Left lung (tissue), 10 donors: ENCODE measurements around the gene IGSF3. TPM values are rescaled to one million over a fixed set of nuclear protein-coding genes. Genes with fewer than 3 reads are reported as not detected.

Experiments used
- ATAC-seq: fragments of 200-7000 bp; cut with Tn5 transposase; one replicate; pipeline ENCODE4 v1.9.1; 2020; ENCODE audit warnings: moderate library complexity
- DNase-seq, 4 donors: peaks; one replicate each; pipeline ENCODE4 v3.0.0-alpha.2; 2013 to 2020
- H3K27ac ChIP-seq, 2 donors: fragments of 200-600 bp; sonication (generic) in 1 of 2; one replicate each; pipeline versions ENCODE4 v1.5.0 to v1.8.0; 2020 to 2021
- H3K27me3 ChIP-seq, 2 donors: fragments of 200-600 bp; sonication (generic) in 1 of 2; one replicate each; pipeline versions ENCODE4 v1.5.0 to v1.8.0; 2020 to 2021
- H3K36me3 ChIP-seq, 2 donors: fragments of 200-600 bp; sonication (generic) in 1 of 2; one replicate each; pipeline versions ENCODE4 v1.5.0 to v1.8.0; 2020 to 2021
- H3K4me1 ChIP-seq, 2 donors: fragments of 200-600 bp; one replicate each; pipeline ENCODE4 v1.8.0; 2021
- H3K4me3 ChIP-seq, 2 donors: fragments of 200-600 bp; sonication (generic) in 1 of 2; one replicate each; pipeline versions ENCODE4 v1.5.0 to v1.8.0; 2020 to 2021; ENCODE audit warnings: mild to moderate bottlenecking in 1 of 2
- H3K9me3 ChIP-seq, 2 donors: fragments of 200-600 bp; sonication (generic) in 1 of 2; one replicate each; pipeline versions ENCODE4 v1.5.0 to v1.8.0; 2020 to 2021
- intact Hi-C, 2 donors: fragments of 100-400 bp; cut with DNase I; formaldehyde crosslinking; loops; one replicate each; pipeline versions ENCODE4 v1.11.2 to v1.14.2; 2022
- polyA plus RNA-seq, 6 donors: library from polyadenylated mRNA; unstranded; fragments of 120-200 nt; gene quantifications; one replicate each; pipeline ENCODE4 v1.2.1, GENCODE V29; 2013; ENCODE audit not compliant: insufficient read length in 6 of 6
- total RNA-seq, 2 donors: library from RNA; stranded (reverse); fragmentation: NEBNext Ultra II Directional; extraction: Animal tissue kit (Norgen Biotek cat#: 25700); gene quantifications; one replicate each; pipeline ENCODE4 v1.2.1, GENCODE V29; 2021
- TF ChIP-seq, protein P1 (sequence below), 2 donors: fragments of 200-600 bp; sonication (generic) in 1 of 2; IDR thresholded peaks; one replicate each; pipeline versions ENCODE4 v1.5.0 to v1.8.0; 2021; ENCODE audit warnings: antibody characterized with exemption in 2 of 2
- donor health status: DM: no; HTN: yes; CAD: no.
- donor health status: DM: no; HTN: no; CAD: no.

The IGSF3 gene
- total and polyA plus RNA-seq, 8 donors: 12.6 to 52.4 (median 48.5) TPM

GRCh38 chr1:116712510-116712909 is 45.0 kb upstream of the IGSF3 start:
- H3K27me3 ChIP-seq: no peaks in the 10 kb centered on the region
- no peaks in the 10 kb centered on the region for H3K36me3 ChIP-seq
- intact Hi-C loops: no loop called here
- no peak overlapping the region for H3K4me3 ChIP-seq
- TF ChIP-seq, protein P1, sequence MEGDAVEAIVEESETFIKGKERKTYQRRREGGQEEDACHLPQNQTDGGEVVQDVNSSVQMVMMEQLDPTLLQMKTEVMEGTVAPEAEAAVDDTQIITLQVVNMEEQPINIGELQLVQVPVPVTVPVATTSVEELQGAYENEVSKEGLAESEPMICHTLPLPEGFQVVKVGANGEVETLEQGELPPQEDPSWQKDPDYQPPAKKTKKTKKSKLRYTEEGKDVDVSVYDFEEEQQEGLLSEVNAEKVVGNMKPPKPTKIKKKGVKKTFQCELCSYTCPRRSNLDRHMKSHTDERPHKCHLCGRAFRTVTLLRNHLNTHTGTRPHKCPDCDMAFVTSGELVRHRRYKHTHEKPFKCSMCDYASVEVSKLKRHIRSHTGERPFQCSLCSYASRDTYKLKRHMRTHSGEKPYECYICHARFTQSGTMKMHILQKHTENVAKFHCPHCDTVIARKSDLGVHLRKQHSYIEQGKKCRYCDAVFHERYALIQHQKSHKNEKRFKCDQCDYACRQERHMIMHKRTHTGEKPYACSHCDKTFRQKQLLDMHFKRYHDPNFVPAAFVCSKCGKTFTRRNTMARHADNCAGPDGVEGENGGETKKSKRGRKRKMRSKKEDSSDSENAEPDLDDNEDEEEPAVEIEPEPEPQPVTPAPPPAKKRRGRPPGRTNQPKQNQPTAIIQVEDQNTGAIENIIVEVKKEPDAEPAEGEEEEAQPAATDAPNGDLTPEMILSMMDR (IDR thresholded peaks at IDR 0.05): no peak
- H3K9me3 ChIP-seq: no peaks in the 10 kb centered on the region
- H3K4me1 ChIP-seq: peaks cover 0 to 15% of the 10 kb centered on the region in 2 donors
- ATAC-seq (no peak), DNase-seq (no peak)
- H3K27ac ChIP-seq: no peak overlapping the region

GRCh38 chr1:116711263-116711840 is 43.8 kb upstream of the IGSF3 start:
- DNase-seq (no peak), ATAC-seq (peak; percentile 59)
- Histone ChIP-seq H3K36me3 (no peaks in the 10 kb centered on the region), H3K9me3 (no peaks in the 10 kb centered on the region), H3K4me1 (peaks cover 0 to 15% of the 10 kb centered on the region in 2 donors), H3K4me3 (no peak overlapping the region), H3K27ac (peak overlapping the region; percentile 23 to 63), H3K27me3 (no peaks in the 10 kb centered on the region)
- intact Hi-C loops: no loop called here
- TF ChIP-seq, protein P1 (IDR thresholded peaks at IDR 0.05): no peak

DNA sequence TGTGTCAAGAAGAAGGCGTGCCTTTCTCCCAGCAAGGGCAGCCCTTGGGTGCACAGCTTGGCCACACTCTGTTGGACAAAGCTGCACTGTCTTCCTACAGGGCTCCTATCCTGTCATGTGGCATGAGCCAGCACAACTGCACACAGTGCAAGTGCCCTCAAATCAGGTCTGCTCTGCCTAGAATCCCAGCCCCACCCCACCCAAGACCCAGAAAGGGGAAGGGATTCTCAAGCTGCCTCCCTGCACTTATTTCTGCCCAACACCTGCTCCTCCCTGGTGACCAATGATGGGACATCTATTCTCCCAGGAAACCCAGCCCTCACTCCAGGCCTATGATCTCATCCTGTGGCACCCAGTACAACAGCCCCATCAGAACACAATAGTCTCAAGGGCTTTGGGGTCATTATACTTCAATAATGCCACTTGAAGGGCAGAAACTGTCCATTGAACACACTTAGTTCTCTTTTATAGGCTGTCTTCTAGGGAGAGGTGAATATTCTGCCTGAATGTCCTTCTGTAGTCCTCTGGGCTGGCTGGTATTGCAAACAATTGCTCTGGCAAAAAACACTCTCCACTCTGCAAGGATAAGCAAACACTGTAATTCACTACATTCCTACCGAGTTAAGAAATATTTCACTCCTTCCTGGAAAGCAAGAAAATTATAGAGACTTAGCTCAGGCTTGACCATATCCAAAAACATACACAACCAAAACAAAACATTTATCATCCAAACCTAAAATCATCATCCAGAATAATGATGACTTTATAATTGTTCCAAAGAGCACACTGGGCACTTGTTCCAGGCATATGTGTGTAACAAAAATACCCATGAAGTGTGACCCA is 43.1 kb upstream of the IGSF3 start:
- TF ChIP-seq, protein P1 (IDR thresholded peaks at IDR 0.05): no peak
- Histone ChIP-seq H3K9me3 (no peaks in the 10 kb centered on the region), H3K27ac (peak overlapping the region in 1 of 2 donors; percentile 23), H3K27me3 (no peaks in the 10 kb centered on the region), H3K4me3 (no peak overlapping the region), H3K36me3 (no peaks in the 10 kb centered on the region), H3K4me1 (peaks cover 0 to 15% of the 10 kb centered on the region in 2 donors)
- intact Hi-C loops: no loop called here
- peak in 1 of 4 donors; percentile 43 for DNase-seq
- peak; percentile 89 for ATAC-seq

- Histone ChIP-seq H3K9me3 (no peaks in the 10 kb centered on the region), H3K36me3 (no peaks in the 10 kb centered on the region), H3K4me3 (no peak overlapping the region), H3K27ac (no peak overlapping the region), H3K27me3 (no peaks in the 10 kb centered on the region), H3K4me1 (peaks cover 0 to 15% of the 10 kb centered on the region in 2 donors)
- ATAC-seq (peak; percentile 35), DNase-seq (no peak)
- intact Hi-C loops: no loop called here
- TF ChIP-seq, protein P1 (IDR thresholded peaks at IDR 0.05): no peak
These were observed 42.2 kb upstream of the IGSF3 start for GRCh38 chr1:116709666-116710167.

GRCh38 chr1:116708255-116708900 is 40.8 kb upstream of the IGSF3 start:
- no peak for DNase-seq
- ATAC-seq: no peak
- Histone ChIP-seq H3K9me3 (no peaks in the 10 kb centered on the region), H3K4me1 (peaks cover 0 to 15% of the 10 kb centered on the region in 2 donors), H3K4me3 (no peak overlapping the region), H3K27me3 (no peaks in the 10 kb centered on the region), H3K36me3 (no peaks in the 10 kb centered on the region), H3K27ac (no peak overlapping the region)
- intact Hi-C loops: no loop called here
- TF ChIP-seq, protein P1 (IDR thresholded peaks at IDR 0.05): no peak
